ENCODE results near the gene KRCC1.
A peak's percentile ranks its signal among the peaks of the same experiment; 100 is the strongest.
"Not testable (repeated sequence)": the region's sequence is repeated elsewhere in the genome, so short reads cannot be mapped to it uniquely, and the experiment has no call there.

KRCC1 gene

DNA sequence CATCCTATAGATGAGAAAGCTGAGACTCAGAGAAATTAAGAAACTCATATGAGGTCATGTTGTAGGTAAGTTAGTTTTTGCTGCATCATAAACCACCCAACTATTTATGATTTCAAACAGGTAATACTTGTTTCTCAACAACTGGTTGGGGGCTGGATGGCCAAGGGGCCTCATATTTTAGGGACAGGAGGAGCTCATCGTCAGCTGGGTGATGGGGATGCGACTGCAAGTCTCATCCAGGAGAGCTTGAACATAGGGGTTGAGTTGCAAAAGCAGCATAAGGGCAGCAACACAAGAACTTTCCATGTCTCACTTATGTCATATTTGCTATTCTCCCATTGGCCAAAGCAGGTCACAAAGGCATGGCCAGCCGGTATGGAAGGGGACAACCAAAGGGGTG is 35.6 kb downstream of the KRCC1 start:
- Histone ChIP-seq H4K20me1 (ENCODE audit: insufficient read depth) (no peaks in the 10 kb centered on the region), H3K27me3 (ENCODE audit: insufficient read depth, low read depth) (no peaks in the 10 kb centered on the region), H3K4me1 (ENCODE audit: low read depth, poor library complexity, severe bottlenecking) (peaks cover 9% of the 10 kb centered on the region), H3K36me3 (ENCODE audit: insufficient read depth) (no peaks in the 10 kb centered on the region), H3K79me2 (ENCODE audit: insufficient read depth, low read depth) (no peaks in the 10 kb centered on the region), H3K9ac (no peak overlapping the region), H3K4me3 (IDR thresholded peaks at IDR 0.05; ENCODE audit: insufficient read depth, low read depth, low read length) (no peak overlapping the region), H2AFZ (ENCODE audit: low read depth) (no peak overlapping the region), H3K4me2 (no peak overlapping the region), H3K27ac (no peak overlapping the region)
- no peak for TF ChIP-seq CTCF (conservative IDR thresholded peaks at IDR 0.05; ENCODE audit: low read depth, low read length)

DNA sequence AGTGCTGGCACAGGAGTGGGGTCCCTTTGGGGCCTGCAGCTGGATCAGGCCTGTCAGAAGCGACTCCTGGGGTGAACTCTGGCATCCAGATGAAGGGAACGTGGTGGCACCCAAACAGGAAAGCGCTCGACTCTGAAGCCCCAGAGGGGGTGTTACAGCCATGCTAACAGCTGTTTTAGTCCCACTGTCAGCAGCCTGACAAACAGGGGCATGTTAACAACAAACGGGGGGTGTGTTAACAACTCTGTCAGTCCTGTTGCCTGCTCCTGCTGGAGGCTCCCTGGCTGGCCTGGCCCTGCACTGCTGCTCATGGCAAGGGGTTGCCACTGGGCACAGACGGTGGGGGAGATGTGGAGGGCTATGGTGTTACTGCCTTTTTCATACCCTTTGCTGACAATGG is 36.7 kb downstream of the KRCC1 start:
- Histone ChIP-seq H3K36me3 (ENCODE audit: insufficient read depth) (no peaks in the 10 kb centered on the region), H3K4me1 (ENCODE audit: low read depth, poor library complexity, severe bottlenecking) (peaks cover 9% of the 10 kb centered on the region), H4K20me1 (ENCODE audit: insufficient read depth) (no peaks in the 10 kb centered on the region), H3K4me3 (IDR thresholded peaks at IDR 0.05; ENCODE audit: insufficient read depth, low read depth, low read length) (no peak overlapping the region), H3K27ac (no peak overlapping the region), H3K79me2 (ENCODE audit: insufficient read depth, low read depth) (no peaks in the 10 kb centered on the region), H2AFZ (ENCODE audit: low read depth) (no peak overlapping the region), H3K27me3 (ENCODE audit: insufficient read depth, low read depth) (no peaks in the 10 kb centered on the region), H3K9ac (no peak overlapping the region), H3K4me2 (no peak overlapping the region)
- TF ChIP-seq CTCF (conservative IDR thresholded peaks at IDR 0.05; ENCODE audit: low read depth, low read length): no peak

DNA sequence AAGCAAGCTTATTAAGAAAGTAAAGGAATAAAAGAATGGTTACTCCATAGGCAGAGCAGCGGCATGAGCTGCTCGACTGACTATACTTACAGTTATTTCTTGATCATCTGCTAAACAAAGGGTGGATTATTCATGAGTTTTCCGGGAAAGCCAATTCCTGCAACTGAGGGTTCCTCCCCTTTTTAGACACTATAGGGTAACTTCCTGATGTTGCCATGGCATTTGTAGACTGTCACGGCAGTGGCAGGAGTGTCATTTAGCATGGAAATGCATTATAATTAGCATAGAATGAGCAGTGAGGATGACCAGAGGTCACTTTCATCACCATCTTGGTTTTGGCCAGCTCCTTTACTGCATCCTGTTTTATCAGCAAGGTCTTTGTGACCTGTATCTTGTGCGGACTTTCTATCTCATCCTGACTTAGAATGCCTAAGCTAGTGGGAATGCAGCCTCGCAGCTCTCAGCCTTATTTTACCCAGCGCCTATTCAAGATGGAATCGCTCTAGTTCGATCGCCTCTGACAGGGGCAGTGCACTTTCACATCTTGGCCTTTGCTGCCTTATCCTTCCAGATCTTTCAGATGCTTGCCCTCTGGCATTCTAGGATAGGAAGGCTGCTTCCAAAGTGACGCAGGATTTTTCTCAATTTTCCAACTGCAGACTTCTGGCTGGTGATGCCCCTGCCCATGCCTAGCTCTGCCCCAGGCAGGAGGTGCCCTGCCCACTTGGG is 37.3 kb downstream of the KRCC1 start:
- H3K79me2 ChIP-seq (ENCODE audit: insufficient read depth, low read depth); H3K9ac ChIP-seq; H3K27me3 ChIP-seq (ENCODE audit: insufficient read depth, low read depth); H2AFZ ChIP-seq (ENCODE audit: low read depth); H3K4me3 ChIP-seq (IDR thresholded peaks at IDR 0.05; ENCODE audit: insufficient read depth, low read depth, low read length); H3K4me1 ChIP-seq (ENCODE audit: low read depth, poor library complexity, severe bottlenecking); H4K20me1 ChIP-seq (ENCODE audit: insufficient read depth); H3K4me2 ChIP-seq; H3K27ac ChIP-seq; H3K36me3 ChIP-seq (ENCODE audit: insufficient read depth): not testable (repeated sequence)

DNA sequence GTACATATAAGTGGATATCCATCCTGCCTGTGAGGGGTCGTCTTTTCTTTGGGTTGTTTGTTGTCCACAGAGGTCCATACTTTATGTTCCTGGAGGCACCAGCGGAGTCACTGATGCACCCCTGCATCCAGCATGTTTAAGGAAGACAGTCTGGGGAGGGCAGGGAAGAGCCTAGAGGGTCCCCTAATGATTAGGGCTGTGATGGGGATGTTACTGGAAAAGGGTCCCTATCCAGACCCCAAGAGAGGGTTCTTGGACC is 37.9 kb downstream of the KRCC1 start:
- H3K27me3 ChIP-seq (ENCODE audit: insufficient read depth, low read depth); H3K27ac ChIP-seq; H3K79me2 ChIP-seq (ENCODE audit: insufficient read depth, low read depth); H3K9ac ChIP-seq; H3K36me3 ChIP-seq (ENCODE audit: insufficient read depth); H3K4me1 ChIP-seq (ENCODE audit: low read depth, poor library complexity, severe bottlenecking); H4K20me1 ChIP-seq (ENCODE audit: insufficient read depth); H3K4me3 ChIP-seq (IDR thresholded peaks at IDR 0.05; ENCODE audit: insufficient read depth, low read depth, low read length): not testable (repeated sequence)
- Histone ChIP-seq H3K4me2 (peak overlapping the region; percentile 58), H2AFZ (ENCODE audit: low read depth) (peak overlapping the region; percentile 90; the same call in 1 of the 2 replicates)

DNA sequence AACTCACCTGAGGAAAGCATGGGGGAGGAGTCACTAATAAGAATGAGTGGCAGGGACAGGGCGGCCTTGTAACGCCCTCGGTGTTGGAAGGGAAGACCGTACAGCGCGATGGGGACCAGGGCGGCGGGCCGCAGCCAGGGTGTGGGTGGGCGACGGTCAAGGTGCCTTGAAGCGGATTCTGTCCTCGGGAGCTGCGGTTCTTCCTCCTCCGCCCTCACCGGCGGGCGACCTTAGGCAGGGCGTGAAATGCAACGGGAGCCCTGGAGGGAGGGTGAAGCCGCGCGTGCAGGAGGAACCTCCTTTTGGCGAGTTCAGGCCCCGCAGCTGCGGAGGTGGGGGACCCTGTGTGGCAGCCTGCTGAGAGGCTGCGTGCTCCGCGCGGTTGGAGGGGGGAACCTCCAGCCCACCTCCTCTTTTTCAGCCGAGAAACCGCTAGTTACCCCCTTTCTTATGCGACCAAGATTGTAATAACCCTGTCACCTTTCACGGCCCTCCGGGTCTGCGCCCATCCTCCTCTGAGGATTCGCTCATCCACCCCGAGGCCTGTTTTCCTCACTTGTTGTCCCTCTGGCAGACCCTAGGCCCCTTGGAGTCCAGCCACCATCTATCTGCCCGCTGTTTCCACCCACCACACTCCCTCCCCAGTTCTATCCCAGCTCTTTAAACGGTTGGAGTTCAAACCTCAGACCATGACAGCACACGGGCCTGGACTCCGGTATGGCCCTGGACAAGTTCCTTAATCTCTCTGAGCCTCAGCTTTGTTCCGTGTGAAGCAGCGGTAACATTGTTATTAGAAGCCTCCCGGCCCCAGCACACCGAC is 38.4 kb downstream of the KRCC1 start:
- TF ChIP-seq CTCF (conservative IDR thresholded peaks at IDR 0.05; ENCODE audit: low read depth, low read length): no peak

More for the DNA sequence above, 38.4 kb downstream of the KRCC1 start:
- H3K79me2 ChIP-seq (ENCODE audit: insufficient read depth, low read depth): no peaks in the 10 kb centered on the region
- H2AFZ ChIP-seq (ENCODE audit: low read depth): peak overlapping the region; percentile 90
- no peaks in the 10 kb centered on the region for H3K36me3 ChIP-seq (ENCODE audit: insufficient read depth)
- no peak overlapping the region; the same call in 1 of the 2 replicates for H3K27ac ChIP-seq
- no peaks in the 10 kb centered on the region for H3K27me3 ChIP-seq (ENCODE audit: insufficient read depth, low read depth)
- peaks cover 9% of the 10 kb centered on the region for H3K4me1 ChIP-seq (ENCODE audit: low read depth, poor library complexity, severe bottlenecking)
- H4K20me1 ChIP-seq (ENCODE audit: insufficient read depth): no peaks in the 10 kb centered on the region
- H3K9ac ChIP-seq: peak overlapping the region; percentile 81; the same call in 1 of the 2 replicates
- peak overlapping the region; percentile 91 for H3K4me3 ChIP-seq (IDR thresholded peaks at IDR 0.05; ENCODE audit: insufficient read depth, low read depth, low read length)
- H3K4me2 ChIP-seq: peak overlapping the region; percentile 58

Data from KMS-11 (cell line).